Measurements from ENCODE around the gene RALB.

Gene RALB

GRCh38 chr2:120269076-120269744, 16.6 kb downstream of the RALB start:
- DNase-seq, result no peak

DNA sequence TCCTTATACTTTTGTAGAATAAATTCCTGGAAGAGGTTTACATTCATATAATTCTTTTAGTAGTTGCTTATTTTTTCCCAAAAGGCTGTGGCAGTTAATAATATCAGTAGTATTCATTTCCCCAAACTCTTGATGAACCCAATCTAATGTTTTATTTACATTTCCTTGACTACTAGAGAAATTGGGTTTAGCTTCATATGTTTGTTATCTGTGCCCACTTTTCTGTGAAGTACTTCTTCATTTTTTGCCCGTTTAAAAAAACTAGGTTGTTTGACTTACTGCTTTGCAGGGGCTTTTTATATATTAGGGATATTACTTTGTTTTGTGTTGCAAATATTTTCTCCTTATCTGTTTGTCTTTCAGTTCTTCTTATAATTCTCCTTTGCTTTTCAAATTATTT, 17.2 kb downstream of the RALB start:
- no peak for DNase-seq

GRCh38 chr2:120271711-120272379, 19.2 kb downstream of the RALB start:
- DNase-seq, result no peak

DNA sequence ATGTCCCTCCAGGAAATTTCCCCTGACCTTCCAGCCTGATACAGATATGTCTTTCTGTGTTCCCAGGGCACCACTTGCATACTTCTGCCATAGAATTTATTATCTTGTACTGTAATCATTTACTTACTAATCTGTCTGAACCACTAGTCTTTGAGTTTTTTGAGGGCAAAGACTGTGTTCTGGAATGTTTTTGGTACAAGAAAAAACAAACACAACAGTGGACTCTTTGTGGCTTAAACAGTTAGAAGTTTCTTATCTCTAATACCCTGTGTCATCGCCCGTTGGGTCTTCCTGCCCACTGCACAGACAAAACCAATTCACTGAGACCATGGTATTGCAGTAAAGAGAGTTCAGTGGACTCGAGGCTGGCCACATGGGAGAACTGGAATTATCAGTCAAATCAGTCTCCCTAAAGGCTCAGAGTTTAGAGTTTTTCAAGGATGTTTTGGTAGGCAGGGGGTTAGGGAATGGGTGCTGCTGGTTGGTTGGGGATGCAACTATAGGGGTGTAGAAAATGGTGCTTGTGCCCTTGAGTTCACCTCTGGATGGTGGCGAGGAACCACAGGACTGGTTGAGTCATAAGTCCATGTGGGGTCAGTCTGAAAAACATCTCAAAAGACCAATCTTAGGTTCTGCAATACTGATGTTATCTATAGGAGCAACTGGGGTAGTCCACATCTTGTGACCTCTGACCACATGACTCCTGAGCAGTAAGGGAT, 20.3 kb downstream of the RALB start:
- DNase-seq, result no peak

GRCh38 chr2:120275617-120276400, 23.2 kb downstream of the RALB start:
- no peak for DNase-seq

DNA sequence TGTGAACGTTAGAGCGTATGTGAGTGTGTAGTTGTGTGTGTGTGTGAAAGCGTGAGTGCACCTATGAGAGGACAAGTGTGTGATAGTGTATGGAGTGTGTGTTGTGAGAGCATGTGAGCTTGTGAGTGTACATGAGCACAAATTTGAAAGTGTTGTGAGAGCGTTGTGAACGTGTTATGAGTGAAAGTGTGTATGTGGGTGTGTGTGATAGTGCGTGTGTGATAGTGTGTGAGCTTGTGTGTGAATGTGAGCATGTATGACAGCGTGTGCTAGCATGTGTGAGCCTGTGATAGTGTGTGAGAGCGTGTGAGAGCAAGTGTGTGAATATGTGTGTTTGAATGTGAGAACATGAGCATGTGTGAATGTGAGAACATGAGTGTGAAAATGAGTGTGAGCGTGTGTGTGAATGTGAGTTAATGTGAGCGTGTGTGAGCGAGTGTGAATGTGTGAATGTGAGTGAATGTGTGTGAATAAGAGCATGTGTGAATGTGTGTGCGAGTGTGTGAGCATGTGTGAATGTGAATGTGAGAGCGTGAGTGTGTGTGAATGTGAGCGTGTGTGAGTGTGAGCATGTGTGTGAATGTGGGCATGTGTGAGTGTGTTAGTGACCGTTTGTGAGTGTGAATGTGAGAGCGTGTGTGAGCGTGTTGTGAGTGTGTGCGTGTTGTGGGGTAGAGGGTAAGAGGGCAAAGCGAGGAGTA, 25.0 kb downstream of the RALB start:
- DNase-seq, result no peak

GRCh38 chr2:120278901-120279300, 26.2 kb downstream of the RALB start:
- DNase-seq, result no peak

GRCh38 chr2:120279708-120280107, 27.1 kb downstream of the RALB start:
- DNase-seq, result no peak

DNA sequence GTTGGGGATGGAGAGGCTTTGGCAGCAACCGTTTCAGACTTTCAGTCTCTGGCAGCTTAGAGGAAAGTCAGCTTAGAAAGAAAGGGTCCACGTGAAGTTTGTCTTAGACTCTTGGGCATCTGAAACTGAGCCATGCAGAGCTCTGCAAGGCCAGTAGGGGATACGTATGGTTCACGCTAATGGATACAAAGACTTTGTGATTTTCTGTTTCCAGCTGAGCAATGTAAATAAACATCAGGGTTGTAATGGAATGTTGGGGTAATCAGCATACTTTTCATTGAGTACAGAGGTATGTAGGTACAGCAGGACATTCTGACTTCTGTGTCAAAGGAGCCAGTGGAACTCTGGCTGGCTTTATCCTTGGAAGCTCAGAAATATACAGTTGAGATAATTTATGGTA, 31.0 kb downstream of the RALB start:
- no peak for DNase-seq

GRCh38 chr2:120285056-120285455, 32.4 kb downstream of the RALB start:
- no peak for DNase-seq

- no peak for DNase-seq
These were observed 34.7 kb downstream of the RALB start for GRCh38 chr2:120287183-120288015.

DNA sequence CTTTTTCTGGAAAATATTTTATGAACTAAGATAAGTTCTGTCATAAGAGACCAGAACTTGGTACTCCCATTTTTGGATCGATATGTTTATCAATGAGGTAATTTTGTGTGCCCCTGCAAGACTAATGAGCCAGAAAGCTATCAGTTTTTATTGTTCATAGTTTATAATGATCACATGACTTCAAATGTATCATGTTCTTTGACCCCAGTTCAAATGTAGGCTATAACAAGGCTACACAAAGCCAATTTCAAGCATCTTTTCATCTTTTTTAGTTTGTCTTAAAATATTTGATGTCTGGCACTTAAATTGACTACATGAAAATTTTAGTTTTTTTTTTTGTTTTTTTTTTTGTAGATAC, 35.3 kb downstream of the RALB start:
- no peak for DNase-seq

DNA sequence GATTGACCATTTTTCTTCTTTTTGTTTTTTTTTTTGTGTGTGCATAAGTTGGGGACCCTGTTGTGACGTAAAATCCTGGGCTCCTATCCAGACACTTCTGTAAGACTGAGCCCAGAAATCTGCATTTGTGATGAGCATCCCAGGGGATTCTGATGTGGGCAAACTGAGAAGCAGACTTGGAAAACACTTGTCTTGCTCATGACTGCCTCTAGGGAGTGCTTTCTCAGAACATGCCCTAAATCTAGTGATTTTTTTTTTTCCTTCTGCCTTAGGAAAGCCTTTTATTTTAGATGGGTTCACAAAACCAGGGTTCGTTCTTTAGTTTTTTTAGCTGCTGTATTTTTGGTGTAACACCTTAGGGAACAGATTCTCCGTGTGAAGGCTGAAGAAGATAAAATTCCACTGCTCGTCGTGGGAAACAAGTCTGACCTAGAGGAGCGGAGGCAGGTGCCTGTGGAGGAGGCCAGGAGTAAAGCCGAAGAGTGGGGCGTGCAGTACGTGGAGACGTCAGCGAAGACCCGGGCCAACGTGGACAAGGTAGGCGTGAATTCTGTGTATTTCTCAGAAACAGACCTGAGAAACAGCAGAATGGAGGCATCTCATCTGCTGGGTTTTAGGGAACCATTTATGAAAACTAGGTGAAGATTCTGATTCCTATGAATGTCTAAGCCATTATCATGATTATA, 36.7 kb downstream of the RALB start:
- DNase-seq, result no peak

- no peak for DNase-seq
These were observed 38.1 kb downstream of the RALB start for GRCh38 chr2:120290737-120291136.

DNA sequence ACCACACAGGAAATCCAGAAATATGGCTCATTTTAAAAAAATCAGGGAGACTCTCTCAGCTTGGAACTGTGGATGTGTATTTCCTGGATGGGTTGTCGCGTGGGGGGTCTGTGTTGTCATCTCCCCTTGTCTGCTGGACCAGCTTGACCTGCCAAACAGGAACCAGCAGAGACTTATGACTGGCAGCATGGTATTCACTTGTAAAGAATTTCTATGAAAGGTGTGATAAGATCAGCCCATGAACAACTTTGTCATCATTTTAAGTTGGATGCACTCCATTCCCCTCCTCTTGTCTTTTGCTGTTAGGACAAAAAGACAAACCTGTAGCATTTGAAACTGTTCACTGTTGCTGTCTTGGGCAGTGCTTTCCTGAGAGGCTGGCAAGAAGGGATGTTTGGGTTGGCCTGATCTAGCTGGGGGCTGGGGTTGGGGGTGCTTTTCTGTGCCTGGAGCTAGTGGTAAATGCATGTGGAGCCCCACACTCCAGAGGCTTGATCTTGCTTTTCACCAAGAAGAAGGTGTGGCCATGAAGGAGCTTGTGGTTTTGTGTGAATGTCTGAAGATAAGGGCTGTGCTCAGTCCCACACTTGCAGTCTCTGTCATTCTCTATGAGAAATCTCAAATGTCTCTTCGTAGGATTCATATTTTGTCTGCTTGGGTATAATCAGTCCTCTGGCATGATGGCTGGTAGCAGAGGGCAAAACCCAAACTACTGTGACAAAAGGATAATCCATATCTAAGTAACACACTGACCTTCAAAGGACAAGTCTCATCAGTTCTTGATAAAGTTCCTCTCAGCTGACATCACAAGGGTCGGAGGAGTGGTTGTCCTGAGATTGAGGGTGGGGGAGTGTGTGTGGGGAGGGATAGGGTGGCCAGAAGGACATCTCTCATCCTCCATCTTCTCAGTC, 39.0 kb downstream of the RALB start:
- DNase-seq, result no peak

GRCh38 chr2:120293096-120294007, 40.7 kb downstream of the RALB start:
- no peak for DNase-seq

GRCh38 chr2:120294008-120294340, 41.3 kb downstream of the RALB start:
- no peak for DNase-seq

- no peak for DNase-seq
These were observed 45.7 kb downstream of the RALB start for GRCh38 chr2:120298173-120298835.

- DNase-seq, result no peak
These were observed 46.4 kb downstream of the RALB start for GRCh38 chr2:120299004-120299403.
